Mesenchymal stem cell (in vitro differentiated cells and primary cell): ENCODE measurements around the gene RPP25.

ENCODE experiments used
- DNase-seq: peaks from one replicate; pipeline ENCODE4 v3.0.0-alpha.2; 2013
- H2AFZ ChIP-seq: one replicate; pipeline ENCODE4 v1.6.1; 2013; ENCODE audit warnings: low read depth, mild to moderate bottlenecking, control low read depth, inconsistent platforms, low read length, moderate library complexity
- H2AK5ac ChIP-seq: 2 replicates; pipeline ENCODE4 v1.6.1; 2013; ENCODE audit warnings: low read length, moderate library complexity, mild to moderate bottlenecking, inconsistent platforms; ENCODE audit not compliant: severe bottlenecking
- H2BK120ac ChIP-seq: one replicate; pipeline ENCODE4 v1.6.1; 2013; ENCODE audit warnings: low read depth, mild to moderate bottlenecking, inconsistent platforms, low read length, moderate library complexity
- H2BK12ac ChIP-seq, 2 experiments: one replicate each; pipeline ENCODE4 v1.6.1; 2013; ENCODE audit warnings: inconsistent platforms in 2 of 2, low read length in 2 of 2, mild to moderate bottlenecking in 2 of 2, moderate library complexity in 2 of 2, control low read depth in 1 of 2
- H2BK15ac ChIP-seq: one replicate; pipeline ENCODE4 v1.6.1; 2013; ENCODE audit warnings: mild to moderate bottlenecking, low read depth, inconsistent platforms; ENCODE audit not compliant: poor library complexity, severe bottlenecking
- H2BK5ac ChIP-seq: 2 replicates; pipeline ENCODE4 v1.6.1; 2013; ENCODE audit warnings: low read depth, mild to moderate bottlenecking, low read length, control low read depth, inconsistent platforms; ENCODE audit not compliant: poor library complexity, severe bottlenecking
- H3K14ac ChIP-seq, 2 experiments: one replicate each; pipeline ENCODE4 v1.6.1; 2013; ENCODE audit warnings: inconsistent platforms in 2 of 2, low read length in 2 of 2, control low read depth in 1 of 2, mild to moderate bottlenecking in 1 of 2, moderate library complexity in 1 of 2
- H3K18ac ChIP-seq, 2 experiments: one replicate each; pipeline ENCODE4 v1.6.1; 2013; ENCODE audit warnings: inconsistent platforms in 2 of 2, low read length in 2 of 2, control low read depth in 1 of 2, low read depth in 1 of 2, mild to moderate bottlenecking in 1 of 2
- H3K23ac ChIP-seq, 2 experiments: one replicate each; pipeline ENCODE4 v1.6.1; 2013; ENCODE audit warnings: inconsistent platforms in 2 of 2, low read length in 2 of 2, mild to moderate bottlenecking in 2 of 2, moderate library complexity in 2 of 2, control low read depth in 1 of 2
- H3K27ac ChIP-seq: 2 replicates; pipeline ENCODE4 v1.5.1; 2013; ENCODE audit warnings: mild to moderate bottlenecking, moderate library complexity, low read length, control low read depth, inconsistent platforms; ENCODE audit not compliant: poor library complexity, severe bottlenecking
- H3K27me3 ChIP-seq, 2 experiments: 2 replicates each; pipeline versions ENCODE4 v1.6.1 to v1.7.0; 2013; ENCODE audit warnings: low read length in 2 of 2, mild to moderate bottlenecking in 2 of 2, moderate library complexity in 2 of 2, control low read depth in 1 of 2, inconsistent platforms in 1 of 2; ENCODE audit not compliant: control insufficient read depth in 1 of 2, insufficient read depth in 1 of 2
- H3K36me3 ChIP-seq, 2 experiments: 2 replicates each; pipeline versions ENCODE4 v1.6.1 to v1.7.0; 2013; ENCODE audit warnings: low read length in 2 of 2, control low read depth in 1 of 2, inconsistent platforms in 1 of 2, low read depth in 1 of 2, mild to moderate bottlenecking in 1 of 2; ENCODE audit not compliant: insufficient read depth in 2 of 2, control insufficient read depth in 1 of 2
- H3K4ac ChIP-seq, 2 experiments: one replicate each; pipeline ENCODE4 v1.6.1; 2013; ENCODE audit warnings: inconsistent platforms in 2 of 2, low read length in 2 of 2, mild to moderate bottlenecking in 2 of 2, moderate library complexity in 2 of 2, control low read depth in 1 of 2, low read depth in 1 of 2
- H3K4me1 ChIP-seq: 2 replicates; pipeline ENCODE4 v1.6.1; 2013; ENCODE audit warnings: low read depth, low read length, control low read depth; ENCODE audit not compliant: control insufficient read depth, insufficient read depth
- H3K4me2 ChIP-seq: 2 replicates; pipeline ENCODE4 v1.6.1; 2013; ENCODE audit warnings: low read length, mild to moderate bottlenecking, inconsistent platforms; ENCODE audit not compliant: poor library complexity, severe bottlenecking
- H3K4me3 ChIP-seq, 2 experiments: 2 replicates each; pipeline versions ENCODE4 v1.5.1 to v1.7.0; 2013; ENCODE audit warnings: low read length in 2 of 2, mild to moderate bottlenecking in 2 of 2, control low read depth in 1 of 2, low read depth in 1 of 2; ENCODE audit not compliant: insufficient read depth in 1 of 2
- H3K79me1 ChIP-seq: replicated peaks from 2 replicates; pipeline ENCODE4 v1.6.1; 2013; ENCODE audit warnings: mild to moderate bottlenecking, control low read depth, low read length, inconsistent platforms; ENCODE audit not compliant: poor library complexity, severe bottlenecking
- H3K9ac ChIP-seq: 2 replicates; pipeline ENCODE4 v1.7.0; 2013; ENCODE audit warnings: mild to moderate bottlenecking, low read length, moderate library complexity
- H3K9me3 ChIP-seq: 2 replicates; pipeline ENCODE4 v1.7.0; 2013; ENCODE audit warnings: mild to moderate bottlenecking, low read length; ENCODE audit not compliant: control insufficient read depth
- H4K8ac ChIP-seq: one replicate; pipeline ENCODE4 v1.6.1; 2013; ENCODE audit warnings: inconsistent platforms, mild to moderate bottlenecking, low read length, moderate library complexity
- H4K91ac ChIP-seq: one replicate; pipeline ENCODE4 v1.6.1; 2013; ENCODE audit warnings: mild to moderate bottlenecking, low read length, inconsistent platforms
- WGBS: methylation state at CpG from one replicate; pipeline ENCODE4 v1.1.7; 2013; ENCODE audit warnings: mixed read lengths; 5-methylcytosine and 5-hydroxymethylcytosine counted together

The RPP25 gene

DNA sequence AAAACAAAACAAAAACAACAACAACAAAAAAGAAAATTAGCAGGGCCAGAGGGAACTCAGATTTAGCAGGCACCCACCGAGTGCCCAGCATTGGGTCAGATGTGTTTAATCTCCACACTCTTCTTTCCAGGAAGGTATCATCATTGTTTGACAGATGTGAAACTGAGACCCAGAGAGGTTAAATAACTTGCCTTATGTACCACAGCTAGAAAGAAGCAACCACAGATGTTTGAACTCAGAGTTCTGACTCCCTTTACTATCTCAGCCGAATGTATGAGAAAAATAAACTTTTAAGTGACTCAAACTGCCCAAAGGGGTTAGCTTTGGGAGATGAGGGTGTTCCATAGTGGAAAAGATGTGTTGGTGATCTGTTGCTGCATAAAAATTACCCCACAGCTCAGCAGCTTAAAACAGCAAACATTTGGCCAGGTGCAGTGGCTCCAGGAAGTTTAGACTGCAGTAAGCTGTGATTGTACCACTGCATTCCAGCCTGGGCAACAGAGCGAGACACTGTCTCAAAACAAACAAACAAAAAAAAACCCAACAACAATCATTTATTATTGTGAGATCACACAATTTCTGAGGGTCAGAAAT is 4.5 kb upstream of the RPP25 start:
- no peak overlapping the region for H2BK12ac ChIP-seq
- H3K9me3 ChIP-seq, result no peaks in the 10 kb centered on the region
- DNase-seq, result peak; percentile 67
- no peak overlapping the region for H3K4me3 ChIP-seq
- H3K14ac ChIP-seq, result no peak overlapping the region
- no peak overlapping the region for H3K4me2 ChIP-seq
- no peak overlapping the region for H3K23ac ChIP-seq
- no peak overlapping the region for H2AFZ ChIP-seq
- no peak overlapping the region for H3K27ac ChIP-seq
- H3K27me3 ChIP-seq, result peaks cover 8 to 36% of the 10 kb centered on the region in 2 experiments
- H3K18ac ChIP-seq, result no peak overlapping the region
- H2AK5ac ChIP-seq, result no peak overlapping the region
- H2BK15ac ChIP-seq, result no peak overlapping the region
- no peaks in the 10 kb centered on the region for H3K36me3 ChIP-seq
- H2BK5ac ChIP-seq, result no peak overlapping the region
- H3K79me1 ChIP-seq, result no peaks in the 10 kb centered on the region
- no peak overlapping the region for H2BK120ac ChIP-seq
- 40% methylated on average over 2 of the region's 3 CpGs for WGBS
- H3K4me1 ChIP-seq, result peaks cover 29% of the 10 kb centered on the region
- H3K4ac ChIP-seq, result no peak overlapping the region
- no peak overlapping the region for H4K8ac ChIP-seq
- H4K91ac ChIP-seq, result no peak overlapping the region
- no peak overlapping the region for H3K9ac ChIP-seq

DNA sequence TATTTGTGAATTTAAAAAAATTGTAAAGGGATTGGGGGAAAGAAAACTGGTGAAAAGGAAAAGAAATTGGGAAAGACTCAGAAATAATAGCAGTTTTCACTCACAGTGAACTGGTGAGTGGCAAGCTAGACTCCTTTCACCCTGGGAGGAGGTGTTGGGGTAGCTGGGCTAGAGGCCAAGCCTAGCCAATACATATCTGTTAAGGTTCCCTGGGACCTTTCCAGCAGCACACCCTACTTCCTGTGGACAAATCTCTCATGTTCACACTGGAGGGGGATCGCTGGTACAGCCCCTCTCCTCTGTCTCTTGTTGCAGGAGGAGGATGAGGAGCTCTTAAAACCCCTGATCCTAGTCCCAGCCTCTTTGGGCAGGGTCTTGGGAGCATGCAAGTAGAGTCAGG is 3.7 kb upstream of the RPP25 start:
- H4K8ac ChIP-seq, result no peak overlapping the region
- H2BK15ac ChIP-seq, result no peak overlapping the region
- H3K4me3 ChIP-seq, result no peak overlapping the region
- H2BK120ac ChIP-seq, result no peak overlapping the region
- no peak overlapping the region for H3K23ac ChIP-seq
- no peaks in the 10 kb centered on the region for H3K9me3 ChIP-seq
- H3K4me1 ChIP-seq, result peaks cover 32% of the 10 kb centered on the region
- no peak overlapping the region for H3K18ac ChIP-seq
- H4K91ac ChIP-seq, result no peak overlapping the region
- no peaks in the 10 kb centered on the region for H3K36me3 ChIP-seq
- H3K9ac ChIP-seq, result no peak overlapping the region
- H3K14ac ChIP-seq, result no peak overlapping the region
- H3K27me3 ChIP-seq, result peaks cover 8 to 44% of the 10 kb centered on the region in 2 experiments
- WGBS, result 100% methylated on average over 1 of the region's 1 CpG
- DNase-seq, result no peak
- no peak overlapping the region for H2BK12ac ChIP-seq
- H3K27ac ChIP-seq, result no peak overlapping the region
- H2AFZ ChIP-seq, result no peak overlapping the region
- H3K79me1 ChIP-seq, result no peaks in the 10 kb centered on the region
- no peak overlapping the region for H2AK5ac ChIP-seq
- no peak overlapping the region for H3K4me2 ChIP-seq
- H2BK5ac ChIP-seq, result no peak overlapping the region
- no peak overlapping the region for H3K4ac ChIP-seq

DNA sequence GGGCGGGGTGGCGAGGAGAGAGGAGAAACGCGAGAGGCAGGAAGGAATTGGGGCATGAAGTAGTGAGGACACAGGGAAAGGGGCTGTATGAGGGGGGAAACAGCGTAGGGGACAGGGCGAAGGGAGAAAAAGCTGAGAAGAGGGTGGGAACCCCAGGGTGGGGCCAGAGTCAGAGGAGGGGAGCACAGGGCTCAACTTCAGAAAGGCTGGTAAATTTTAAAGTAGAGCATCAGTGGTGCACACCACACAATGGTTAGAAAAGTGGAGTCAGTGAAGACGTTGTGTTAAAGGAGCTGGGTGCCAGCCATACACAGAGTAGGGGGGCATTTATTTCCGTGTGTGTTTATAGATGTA is 3.0 kb upstream of the RPP25 start:
- no peak overlapping the region for H2BK12ac ChIP-seq
- WGBS, result 15% methylated on average over 7 of the region's 8 CpGs
- no peak overlapping the region for H3K14ac ChIP-seq
- peaks cover 8 to 51% of the 10 kb centered on the region in 2 experiments for H3K27me3 ChIP-seq
- H3K27ac ChIP-seq, result no peak overlapping the region
- no peak overlapping the region for H2AK5ac ChIP-seq
- no peaks in the 10 kb centered on the region for H3K9me3 ChIP-seq
- no peak overlapping the region for H3K4ac ChIP-seq
- no peak overlapping the region for H2BK120ac ChIP-seq
- no peak overlapping the region for H4K8ac ChIP-seq
- H3K9ac ChIP-seq, result no peak overlapping the region
- no peak overlapping the region for H2AFZ ChIP-seq
- H2BK15ac ChIP-seq, result no peak overlapping the region
- no peak overlapping the region for H4K91ac ChIP-seq
- H2BK5ac ChIP-seq, result no peak overlapping the region
- no peak overlapping the region for H3K4me2 ChIP-seq
- H3K36me3 ChIP-seq, result no peaks in the 10 kb centered on the region
- DNase-seq, result no peak
- H3K23ac ChIP-seq, result no peak overlapping the region
- peak overlapping the region in 1 of 2 experiments; percentile 70 for H3K4me3 ChIP-seq
- peaks cover 31% of the 10 kb centered on the region for H3K4me1 ChIP-seq
- no peak overlapping the region for H3K18ac ChIP-seq
- H3K79me1 ChIP-seq, result no peaks in the 10 kb centered on the region

DNA sequence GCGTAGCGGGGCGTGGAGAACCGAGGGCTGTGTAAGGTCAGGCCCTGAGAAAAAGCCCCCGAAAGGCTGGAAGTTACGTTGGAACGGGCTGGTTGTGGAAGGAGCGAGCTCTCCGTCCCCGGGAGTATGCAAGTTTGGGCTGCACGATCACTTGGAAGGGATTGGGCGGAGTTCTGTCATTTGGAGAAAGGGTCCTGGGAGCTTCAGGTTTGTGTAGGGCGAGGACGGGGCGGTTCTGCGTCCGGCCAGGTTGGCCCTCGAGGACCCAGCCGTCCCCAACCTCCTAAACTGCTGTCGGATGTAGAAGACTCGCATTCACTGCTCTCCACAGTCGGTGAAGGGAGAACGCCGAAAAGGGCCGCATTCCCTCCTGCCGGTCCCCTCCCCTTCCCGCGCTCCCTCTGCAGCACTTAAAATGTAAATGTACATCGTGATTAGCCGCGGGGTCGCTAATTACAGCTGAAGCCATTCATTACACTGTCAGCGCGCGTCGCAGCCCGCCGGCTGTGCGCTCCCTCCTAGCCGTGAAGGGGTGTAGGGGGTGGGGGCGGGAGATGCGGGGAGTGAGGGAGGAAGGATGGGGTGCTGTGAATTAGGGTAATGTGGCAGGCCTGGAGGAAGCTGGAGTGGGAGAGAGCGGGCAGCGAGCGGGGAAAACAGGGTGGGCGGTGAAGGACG is 2.5 kb upstream of the RPP25 start:
- no peak for DNase-seq
- Histone ChIP-seq H3K4me2 (peak overlapping the region; percentile 56), H3K36me3 (no peaks in the 10 kb centered on the region), H3K9ac (peak overlapping the region; percentile 85), H2BK120ac (no peak overlapping the region), H3K79me1 (no peaks in the 10 kb centered on the region), H3K4me3 (peak overlapping the region in 1 of 2 experiments; percentile 70), H2BK5ac (no peak overlapping the region), H3K4me1 (peaks cover 31% of the 10 kb centered on the region), H2BK12ac (no peak overlapping the region), H4K8ac (peak overlapping the region; percentile 73), H2AFZ (peak overlapping the region; percentile 16), H3K27ac (no peak overlapping the region), H3K18ac (peak overlapping the region in 1 of 2 experiments; percentile 13), H3K9me3 (no peaks in the 10 kb centered on the region), H2AK5ac (no peak overlapping the region), H2BK15ac (peak overlapping the region; percentile 50), H3K23ac (peak overlapping the region in 1 of 2 experiments; percentile 74), H4K91ac (no peak overlapping the region), H3K14ac (peak overlapping the region in 1 of 2 experiments; percentile 66), H3K27me3 (peaks cover 8 to 54% of the 10 kb centered on the region in 2 experiments), H3K4ac (no peak overlapping the region)
- WGBS, result 4% methylated on average over 45 of the region's 47 CpGs
